Activated CD4-positive, alpha-beta T cell treated with anti-CD3 and anti-CD28 coated beads for 48 hours (primary cell): ENCODE data around the gene KIF5A.
"Not testable (repeated sequence)": the region's sequence is repeated elsewhere in the genome, so short reads cannot be mapped to it uniquely, and the experiment has no call there.

ENCODE experiments used
- DNase-seq: peaks from one replicate; pipeline ENCODE4 v3.0.0-alpha.2; 2020

KIF5A gene

DNA sequence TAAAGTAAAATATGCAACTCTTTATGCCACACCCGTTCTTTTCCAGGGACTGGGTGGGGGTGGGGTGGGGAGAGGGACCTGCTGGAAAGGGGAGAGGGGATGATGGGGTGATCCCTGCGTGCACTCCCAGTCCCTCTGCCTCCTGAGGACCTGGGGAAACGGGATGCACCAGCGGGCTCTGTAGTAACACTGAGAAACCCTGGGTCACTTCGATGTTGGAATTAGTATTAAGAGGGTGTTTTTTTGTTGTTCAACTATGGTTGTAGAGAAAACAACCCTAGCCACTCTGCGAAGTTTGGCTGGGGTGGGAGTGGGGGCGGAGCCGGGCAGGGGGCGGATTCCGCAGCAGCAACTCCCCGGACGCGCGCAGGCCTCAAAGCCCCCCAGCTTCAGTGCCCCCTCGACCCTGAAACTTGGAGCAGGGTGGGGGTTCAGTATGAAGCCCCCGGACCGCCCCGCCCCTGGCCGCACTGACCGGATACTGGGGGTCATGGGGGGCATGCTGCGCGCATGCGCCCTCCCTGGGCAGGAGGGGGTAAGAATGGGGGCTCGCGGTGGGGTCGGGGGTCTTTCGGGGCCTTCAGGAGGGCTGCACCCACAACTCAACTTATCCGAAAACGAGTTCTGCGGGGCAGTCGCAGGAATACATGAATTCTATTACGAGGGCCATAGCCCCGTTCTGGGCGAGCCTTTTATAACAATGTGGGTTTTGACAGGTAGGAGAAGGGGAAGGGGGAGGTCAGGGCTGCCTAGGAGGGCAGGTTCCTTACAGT is 60.1 kb downstream of the KIF5A start:
- DNase-seq, result no peak

DNA sequence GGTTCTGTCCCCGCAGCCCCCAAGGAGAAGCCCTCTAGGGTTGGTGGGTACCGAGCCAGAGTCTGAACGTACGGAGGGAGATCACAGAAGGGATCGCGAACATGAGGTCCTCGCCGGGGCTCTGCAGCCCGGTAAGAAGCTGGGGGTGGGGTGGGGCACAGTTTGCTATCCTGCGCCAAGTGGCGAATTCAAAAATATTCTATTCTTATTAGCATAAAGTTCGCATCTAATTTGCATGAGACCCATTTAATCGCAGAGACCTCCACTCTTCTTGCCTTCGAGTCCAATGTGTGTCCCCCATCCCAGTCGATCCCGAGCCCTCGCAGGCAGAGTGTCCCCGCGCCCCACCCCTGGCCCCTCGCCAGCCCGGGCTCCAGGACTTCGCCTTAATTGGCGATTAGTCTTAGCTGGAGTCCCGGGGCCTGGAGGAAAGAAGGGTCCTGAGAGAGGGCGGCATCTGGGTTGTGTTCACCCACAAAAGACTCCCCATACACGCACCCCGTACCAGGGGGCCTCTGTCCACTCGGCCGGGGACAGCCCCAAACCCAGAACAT is 60.8 kb downstream of the KIF5A start:
- DNase-seq, result no peak

DNA sequence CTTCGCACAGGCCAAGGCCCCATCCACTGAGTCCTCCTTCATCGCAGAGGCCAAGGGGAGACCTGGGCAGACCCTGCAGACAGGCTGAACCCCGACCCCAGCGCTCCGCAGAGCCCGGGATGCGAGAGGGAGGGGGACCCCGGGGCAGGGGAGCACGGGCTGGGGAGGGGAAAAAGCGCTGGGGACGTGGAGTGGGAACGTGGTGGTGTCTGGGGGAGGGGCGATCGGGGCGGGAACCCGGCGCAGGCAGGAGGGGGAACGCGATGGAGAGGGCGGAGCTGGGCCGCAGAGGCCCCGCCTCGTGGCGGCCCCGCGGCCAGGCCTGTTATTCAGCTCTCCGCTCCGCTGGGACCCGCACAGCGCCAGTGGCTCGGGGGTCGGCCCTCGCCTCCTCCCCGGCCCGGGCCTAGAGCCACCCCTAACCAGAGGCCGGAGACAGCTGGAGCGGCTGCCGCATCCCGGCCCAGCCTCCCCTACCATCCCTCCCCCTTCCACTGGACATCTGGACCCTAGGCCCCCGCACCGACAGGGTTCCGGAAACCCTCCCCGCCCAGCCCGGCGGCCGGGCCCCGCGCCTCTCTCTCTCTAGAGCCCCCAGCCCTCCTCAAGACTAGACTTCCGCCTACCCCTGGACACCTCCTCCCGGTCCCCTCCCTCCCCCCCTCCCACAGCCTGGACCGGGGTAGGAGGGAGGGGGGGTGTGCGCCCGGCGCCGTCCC is 61.4 kb downstream of the KIF5A start, which contains the start of gene ARHGEF25:
Gene ARHGEF25, plus strand, starts transcription at position 328 of the 719 bp plus-strand sequence. CDS start 460 bp downstream, outside the sequence.
- DNase-seq, result peak; percentile 65

DNA sequence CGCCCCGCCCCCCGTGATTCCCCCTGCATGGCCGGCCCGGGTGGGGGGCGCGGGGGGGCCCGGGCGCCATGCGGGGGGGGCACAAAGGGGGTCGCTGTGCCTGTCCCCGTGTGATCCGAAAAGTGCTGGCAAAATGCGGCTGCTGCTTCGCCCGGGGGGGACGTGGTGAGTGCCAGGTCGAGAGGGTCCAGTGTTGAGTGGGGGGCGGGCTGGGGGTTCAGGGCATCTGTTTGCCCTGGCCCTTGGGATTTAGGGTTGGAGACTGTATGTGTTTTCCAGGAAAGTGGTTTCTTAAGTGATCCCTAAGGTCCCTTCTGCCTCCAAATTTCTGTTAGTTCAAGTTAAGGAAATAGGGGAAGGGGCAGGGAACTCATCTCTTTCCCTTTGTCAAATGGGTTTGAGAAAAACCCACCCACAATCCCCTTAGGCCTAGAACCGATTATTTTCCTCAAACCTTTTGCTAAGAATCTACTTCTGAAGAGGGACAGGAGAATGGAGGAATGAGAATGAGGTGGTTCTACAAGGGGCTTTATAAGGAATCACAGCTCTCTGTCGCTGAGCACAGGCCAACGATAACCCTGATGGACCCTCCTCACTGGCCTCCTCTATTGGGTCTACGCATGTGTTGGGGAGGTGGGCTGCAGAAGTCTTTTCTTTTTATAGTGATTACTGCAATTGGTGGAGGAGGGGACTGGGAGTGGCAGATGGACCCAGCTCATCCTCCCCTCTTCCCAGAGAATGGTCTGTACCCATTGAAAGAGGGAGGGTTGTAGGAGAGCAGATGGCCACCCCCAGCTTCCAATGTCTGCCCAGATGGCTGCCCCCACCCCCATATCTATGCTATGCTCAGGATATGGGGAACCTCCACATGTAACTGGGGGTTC is 62.2 kb downstream of the KIF5A start:
- DNase-seq, result no peak

DNA sequence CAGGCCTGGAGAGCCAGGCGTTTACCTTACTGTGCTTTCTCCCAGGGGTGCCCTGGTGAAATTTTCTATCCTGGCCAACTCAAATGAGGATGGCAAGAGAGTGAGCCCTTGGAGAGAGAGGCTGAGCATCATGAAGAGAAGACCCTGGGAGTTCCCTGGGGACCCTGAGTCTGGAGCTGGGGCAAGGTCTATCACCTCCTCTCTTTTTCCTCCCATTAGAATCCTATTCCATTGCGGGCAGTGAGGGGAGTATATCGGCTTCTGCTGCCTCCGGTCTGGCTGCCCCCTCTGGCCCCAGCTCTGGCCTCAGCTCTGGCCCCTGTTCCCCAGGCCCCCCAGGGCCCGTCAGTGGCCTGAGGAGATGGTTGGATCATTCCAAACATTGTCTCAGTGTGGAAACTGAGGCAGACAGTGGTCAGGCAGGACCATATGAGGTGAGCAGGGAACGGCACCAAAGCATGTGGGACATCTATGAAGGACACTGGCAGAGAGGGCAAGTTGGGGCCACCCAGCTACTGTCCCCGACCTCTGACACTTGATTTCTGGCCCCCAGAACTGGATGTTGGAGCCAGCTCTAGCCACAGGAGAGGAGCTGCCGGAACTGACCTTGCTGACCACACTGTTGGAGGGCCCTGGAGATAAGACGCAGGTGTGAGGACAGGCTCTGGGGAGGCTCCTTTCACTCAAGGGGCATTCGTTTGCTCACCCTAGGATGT is 63.0 kb downstream of the KIF5A start:
- no peak for DNase-seq

DNA sequence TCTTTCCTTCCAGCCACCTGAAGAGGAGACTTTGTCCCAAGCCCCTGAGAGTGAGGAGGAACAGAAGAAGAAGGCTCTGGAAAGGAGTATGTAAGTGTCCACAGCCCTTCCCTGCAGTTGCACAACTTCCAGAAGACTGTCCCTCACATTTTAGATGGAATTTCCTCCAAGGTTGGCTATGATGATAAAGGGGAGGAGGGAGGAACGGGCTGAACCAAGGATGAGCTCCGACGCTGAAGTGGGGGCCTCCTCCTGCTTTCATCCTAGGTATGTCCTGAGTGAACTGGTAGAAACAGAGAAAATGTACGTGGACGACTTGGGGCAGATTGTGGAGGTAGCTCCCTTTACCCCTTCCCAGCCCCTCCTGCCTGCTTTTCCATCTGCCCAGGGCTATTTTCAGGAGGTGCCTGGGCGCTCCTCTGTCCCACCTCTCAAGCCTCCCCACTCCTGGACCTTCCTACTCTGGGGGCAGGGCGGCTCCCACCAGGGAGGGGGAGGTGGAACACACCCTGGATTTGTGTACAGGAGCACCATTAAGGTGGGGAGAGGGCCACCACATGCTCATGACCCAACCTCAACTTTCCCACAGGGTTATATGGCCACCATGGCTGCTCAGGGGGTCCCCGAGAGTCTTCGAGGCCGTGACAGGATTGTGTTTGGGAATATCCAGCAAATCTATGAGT is 63.7 kb downstream of the KIF5A start:
- DNase-seq, result no peak

DNA sequence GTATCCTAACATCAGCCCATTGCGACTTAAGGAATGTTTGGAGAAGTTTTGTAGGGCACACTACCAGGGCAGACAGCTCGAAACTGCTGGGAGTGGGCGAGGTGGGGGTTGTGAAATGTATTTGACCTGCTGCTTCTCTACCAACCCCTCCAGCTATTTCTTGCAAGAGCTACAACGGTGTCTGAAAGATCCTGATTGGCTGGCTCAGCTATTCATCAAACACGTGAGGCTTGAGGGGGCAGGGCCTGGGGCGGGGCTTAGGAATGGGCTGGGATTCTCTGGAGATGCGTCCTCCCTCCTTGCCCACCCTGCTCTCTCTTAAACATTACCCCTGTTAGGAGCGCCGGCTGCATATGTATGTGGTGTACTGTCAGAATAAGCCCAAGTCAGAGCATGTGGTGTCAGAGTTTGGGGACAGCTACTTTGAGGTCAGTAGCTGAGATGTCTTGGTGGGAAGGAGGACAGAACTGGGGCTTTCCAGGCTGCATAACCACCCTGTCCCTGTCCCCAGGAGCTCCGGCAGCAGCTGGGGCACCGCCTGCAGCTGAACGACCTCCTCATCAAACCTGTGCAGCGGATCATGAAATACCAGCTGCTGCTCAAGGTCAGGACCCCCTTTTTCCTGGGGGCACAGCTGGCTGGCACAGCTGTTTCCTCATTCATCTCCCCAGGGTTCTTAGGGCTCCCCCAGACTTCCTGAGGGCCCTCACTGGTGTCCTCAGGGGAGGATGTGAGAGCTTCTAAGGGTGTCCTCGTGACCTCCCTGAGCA is 64.5 kb downstream of the KIF5A start:
- DNase-seq, result peak; percentile 42

DNA sequence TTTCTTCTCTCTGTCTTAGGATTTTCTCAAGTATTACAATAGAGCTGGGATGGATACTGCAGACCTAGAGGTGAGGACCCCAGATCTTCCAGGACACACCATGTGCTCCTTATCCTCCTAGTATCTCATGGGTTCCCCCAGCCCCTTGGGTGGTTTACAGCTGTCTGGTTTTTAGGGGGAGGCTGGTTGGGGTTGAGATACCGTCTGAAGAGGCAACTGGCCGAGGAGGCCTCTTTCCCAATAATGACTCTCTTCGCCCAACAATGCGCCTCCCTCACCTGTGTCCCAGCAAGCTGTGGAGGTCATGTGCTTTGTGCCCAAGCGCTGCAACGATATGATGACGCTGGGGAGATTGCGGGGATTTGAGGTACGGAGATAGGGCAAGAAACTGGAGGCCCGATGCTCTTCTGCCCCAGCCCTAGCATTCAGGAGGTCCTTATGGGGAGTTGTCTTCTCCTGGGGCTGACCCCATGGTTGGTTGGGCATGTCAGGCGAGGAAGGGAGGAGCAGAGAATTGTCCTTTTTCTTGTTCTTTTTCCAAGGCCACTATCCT is 65.2 kb downstream of the KIF5A start:
- no peak for DNase-seq

DNA sequence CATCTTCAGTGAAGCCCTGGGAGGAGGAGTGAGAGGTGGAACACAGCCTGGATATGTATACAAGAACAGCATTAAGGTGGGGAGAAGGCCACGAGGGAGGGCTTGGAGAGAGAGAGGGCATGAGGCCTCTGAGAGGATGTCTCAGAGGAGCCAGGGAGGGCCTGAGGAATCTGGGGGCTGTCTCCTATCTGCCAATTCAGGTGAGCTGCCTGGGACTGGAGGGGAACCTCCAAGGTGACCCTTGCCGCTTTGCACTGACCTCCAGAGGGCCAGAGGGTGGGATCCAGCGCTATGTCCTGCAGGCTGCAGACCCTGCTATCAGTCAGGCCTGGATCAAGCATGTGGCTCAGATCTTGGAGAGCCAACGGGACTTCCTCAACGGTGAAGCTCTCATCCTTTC is 65.8 kb downstream of the KIF5A start:
- no peak for DNase-seq

DNA sequence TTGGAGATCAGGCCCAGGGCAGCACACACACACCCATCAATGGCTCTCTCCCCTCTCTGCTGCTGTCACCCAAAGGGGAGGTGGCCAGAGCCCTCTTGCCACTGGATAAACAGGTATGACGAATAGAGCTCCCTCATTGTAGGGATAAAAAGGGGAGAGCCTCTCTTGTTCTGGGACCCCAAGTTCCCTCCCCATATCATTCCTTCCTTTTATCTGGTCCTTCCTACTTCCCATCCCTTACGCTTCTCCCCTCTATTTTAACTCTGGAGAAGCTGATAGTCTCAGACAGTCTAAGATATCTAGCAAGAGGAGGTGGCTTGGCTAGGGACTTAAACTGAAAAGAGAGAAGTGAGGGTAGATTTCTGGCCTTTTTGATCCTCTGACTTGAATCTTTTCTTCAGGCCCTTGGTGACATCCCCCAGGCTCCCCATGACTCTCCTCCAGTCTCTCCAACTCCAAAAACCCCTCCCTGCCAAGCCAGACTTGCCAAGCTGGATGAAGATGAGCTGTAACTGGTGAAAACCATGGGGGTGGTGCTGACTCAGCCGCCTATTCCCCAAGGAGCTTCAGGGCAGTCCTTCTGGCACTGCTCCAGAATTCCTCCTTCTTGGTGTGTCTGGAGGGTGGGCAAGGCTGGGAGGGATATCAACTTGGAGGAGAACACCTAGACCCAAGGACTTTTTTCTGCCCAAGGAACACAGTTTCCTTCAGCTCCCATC is 66.7 kb downstream of the KIF5A start:
- DNase-seq, result no peak

DNA sequence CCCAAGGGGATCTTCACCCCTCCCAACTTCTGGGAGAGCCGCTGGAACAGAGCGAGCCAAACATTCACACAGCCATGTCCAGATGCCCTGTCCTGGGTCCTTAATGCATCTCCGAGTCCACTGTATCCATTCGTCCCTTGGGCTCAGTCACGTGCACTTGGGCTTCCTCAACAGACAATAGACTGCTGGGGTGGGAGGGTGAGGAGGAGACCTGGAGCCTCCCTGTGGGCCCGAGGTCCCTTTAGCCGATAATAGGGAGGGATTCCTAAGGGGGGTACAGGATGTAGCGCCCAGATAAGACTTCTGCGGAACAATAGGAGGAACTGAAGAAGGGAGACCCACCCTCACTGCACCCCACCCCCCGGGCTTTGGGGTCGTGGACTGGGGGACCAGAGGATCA is 68.1 kb downstream of the KIF5A start:
- DNase-seq, result no peak

DNA sequence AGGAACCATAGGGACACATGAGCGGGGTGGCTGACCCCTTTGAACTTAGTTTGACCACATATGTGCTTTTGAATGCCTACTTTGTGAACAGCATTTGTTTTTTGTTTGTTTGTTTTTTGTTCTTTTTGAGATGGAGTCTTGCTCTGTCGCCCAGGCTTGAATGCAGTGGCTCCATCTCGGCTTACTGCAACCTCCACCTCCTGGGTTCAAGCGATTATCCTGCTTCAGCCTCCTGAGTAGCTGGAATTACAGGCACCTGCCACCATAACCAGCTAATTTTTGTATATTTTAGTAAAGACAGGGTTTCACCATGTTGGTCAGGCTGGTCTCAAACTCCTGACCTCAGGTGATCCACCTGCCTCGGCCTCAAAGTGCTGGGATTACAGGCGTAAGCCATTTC is 68.6 kb downstream of the KIF5A start:
- not testable (repeated sequence) for DNase-seq

DNA sequence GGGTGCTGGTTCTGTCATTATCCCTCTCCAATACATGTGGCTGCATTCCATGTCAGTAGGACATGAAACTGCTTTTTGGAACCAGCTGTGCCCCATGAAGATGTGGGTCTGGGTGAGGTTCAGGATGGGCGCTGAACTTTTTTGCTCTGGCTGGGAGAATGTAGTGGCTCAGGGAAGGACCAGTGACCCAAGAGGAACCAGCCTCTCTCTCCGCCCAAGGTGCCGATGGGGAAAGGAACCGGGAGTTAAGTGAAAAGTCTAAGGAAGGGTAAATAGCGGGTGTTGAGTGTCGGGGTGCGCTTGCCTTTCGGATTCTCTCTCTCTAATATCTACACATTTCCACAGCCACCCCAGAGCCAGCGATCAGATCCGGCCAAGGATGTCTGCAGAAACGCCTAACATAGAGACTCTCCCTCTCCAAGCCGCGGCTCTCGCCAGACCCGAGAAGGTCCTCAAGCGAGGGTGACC is 69.2 kb downstream of the KIF5A start:
- DNase-seq, result no peak

DNA sequence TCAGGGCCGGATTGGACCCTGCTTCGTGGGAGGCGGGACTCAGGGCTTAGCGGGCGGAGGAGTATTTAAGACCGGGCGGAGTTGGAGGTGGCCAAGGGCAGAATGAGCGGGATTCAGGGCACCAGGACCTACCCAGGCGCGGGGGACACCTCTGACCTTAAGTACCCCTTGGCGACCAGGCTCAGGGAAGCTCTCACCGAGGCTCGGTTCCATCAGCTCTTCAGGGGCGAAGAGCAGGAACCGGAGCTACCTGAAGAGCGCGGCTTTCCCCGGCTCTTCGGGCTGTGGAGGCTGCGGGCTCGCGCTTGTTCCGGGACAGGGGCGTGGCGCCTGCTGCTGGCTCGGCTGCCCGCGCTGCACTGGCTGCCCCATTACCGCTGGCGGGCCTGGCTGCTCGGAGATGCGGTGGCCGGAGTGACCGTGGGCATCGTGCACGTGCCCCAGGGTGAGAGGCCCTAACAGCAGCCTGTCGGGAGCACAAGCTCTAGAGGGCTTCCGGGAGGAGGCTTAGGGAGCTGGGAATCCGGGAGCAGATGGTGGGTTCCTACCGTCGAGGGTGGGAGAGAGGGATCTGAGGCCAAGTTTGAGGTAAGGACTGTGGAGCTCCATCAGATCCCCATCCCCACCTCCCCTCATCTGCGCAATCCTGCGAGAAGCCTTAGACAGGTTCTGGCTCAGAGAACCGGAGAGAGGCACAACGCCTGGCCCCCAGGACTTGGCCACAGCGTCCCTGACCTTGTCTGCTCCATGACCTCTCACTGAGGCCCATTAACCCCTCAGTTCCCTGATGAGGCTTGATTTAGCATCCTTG is 69.8 kb downstream of the KIF5A start:
- no peak for DNase-seq

DNA sequence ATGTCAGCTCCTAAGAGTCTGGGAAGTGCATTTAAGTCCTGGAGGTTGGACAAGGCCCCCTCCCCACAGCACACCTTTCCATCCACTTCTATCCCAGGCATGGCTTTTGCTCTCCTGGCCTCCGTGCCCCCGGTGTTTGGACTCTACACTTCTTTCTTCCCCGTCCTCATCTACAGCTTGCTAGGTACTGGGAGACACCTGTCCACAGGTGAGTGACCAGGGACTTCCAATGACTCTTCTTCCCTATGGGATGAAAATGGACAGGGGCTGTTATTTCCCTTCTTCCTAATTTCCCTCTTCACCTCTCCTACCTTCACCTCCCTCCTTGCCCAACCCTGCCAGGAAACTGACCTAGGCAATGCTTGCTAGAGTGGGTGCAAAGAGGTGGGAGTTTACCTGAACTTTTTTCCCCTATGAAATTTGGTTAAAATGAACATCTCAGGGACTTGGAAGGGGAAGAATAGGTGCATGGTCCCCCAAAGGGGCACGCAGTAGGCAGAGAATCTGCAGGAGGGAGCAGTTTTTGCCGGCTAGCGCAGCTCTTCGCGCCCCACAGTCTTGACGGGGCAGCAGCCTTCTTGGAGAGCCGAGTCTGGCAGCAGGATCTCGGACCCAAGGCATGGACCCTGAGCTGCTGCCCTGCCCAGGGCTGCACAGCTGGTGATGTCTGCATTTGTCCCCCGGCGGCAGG is 70.5 kb downstream of the KIF5A start:
- DNase-seq, result no peak

DNA sequence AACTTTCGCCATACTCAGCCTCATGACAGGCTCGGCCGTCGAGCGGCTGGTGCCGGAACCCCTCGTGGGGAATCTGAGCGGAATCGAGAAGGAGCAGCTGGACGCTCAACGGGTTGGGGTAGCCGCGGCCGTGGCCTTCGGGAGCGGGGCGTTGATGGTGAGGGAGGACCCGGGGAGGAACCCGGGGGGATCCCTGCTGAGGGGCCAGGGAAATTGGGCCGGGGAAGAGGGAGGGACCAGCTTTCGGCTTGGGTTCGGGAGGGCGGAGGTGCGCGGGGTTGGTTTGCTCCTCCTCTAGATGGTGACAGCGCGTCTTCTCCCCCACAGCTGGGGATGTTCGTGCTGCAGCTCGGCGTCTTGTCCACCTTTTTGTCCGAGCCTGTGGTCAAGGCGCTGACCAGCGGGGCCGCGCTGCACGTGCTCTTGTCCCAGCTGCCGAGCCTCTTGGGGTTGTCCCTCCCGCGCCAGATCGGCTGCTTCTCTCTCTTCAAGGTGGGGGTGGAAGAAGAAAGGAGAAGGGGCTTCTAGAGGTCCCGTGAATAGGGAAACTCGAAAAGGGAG is 71.2 kb downstream of the KIF5A start:
- DNase-seq, result no peak

DNA sequence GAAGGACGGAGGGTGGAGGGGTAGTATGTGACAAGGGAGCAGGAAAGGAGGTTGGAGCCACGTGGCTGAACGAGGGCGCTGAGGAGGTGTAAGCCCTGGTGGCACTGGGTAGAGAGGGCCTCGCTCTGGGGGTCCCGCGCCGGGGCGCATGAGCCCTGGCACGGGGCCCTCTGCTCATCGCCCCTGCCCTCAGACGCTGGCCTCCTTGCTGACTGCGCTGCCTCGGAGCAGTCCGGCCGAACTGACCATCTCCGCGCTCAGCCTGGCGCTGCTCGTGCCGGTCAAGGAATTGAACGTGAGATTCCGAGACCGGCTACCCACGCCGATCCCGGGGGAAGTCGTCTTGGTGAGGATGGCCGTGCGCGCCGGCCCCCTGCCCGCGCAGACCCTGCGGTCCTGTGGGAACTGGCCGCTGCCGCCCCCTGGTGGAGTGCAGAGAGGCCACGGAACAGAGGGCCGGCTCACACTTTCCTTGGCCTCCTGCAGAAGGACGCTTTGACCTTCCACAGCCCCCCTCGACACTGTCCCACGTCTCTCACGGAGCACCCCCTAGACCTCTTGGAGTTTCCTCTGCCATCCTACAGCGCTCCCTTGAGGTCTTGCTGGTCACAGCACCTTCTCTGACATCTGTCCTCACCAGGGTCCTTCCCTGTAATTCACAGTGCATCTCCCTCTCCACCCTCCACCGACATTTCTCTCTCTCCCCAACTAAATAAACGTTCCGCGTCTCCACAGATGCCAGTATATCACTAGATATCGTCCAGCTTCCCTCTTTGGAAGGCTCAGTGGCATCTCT is 71.9 kb downstream of the KIF5A start:
- peak; percentile 73 for DNase-seq
